GM19193 (cell line): ENCODE results near the gene GOSR1.

Source experiments
- POLR2A ChIP-seq: IDR thresholded peaks from 4 replicates; pipeline ENCODE4 v1.6.1; 2011; ENCODE audit not compliant: insufficient read depth, insufficient read length; ENCODE audit errors: extremely low read depth

Gene GOSR1

GRCh38 chr17:30555942-30556341, 78.7 kb downstream of the GOSR1 start:
- TF ChIP-seq POLR2A: no peak

- no peak for TF ChIP-seq POLR2A
Measured at GRCh38 chr17:30556374-30557332, 79.4 kb downstream of the GOSR1 start.

- no peak for TF ChIP-seq POLR2A
Measured at GRCh38 chr17:30557916-30558685, 80.9 kb downstream of the GOSR1 start.

- no peak for TF ChIP-seq POLR2A
Measured at GRCh38 chr17:30558686-30559545, 81.7 kb downstream of the GOSR1 start.

GRCh38 chr17:30559656-30560055, 82.4 kb downstream of the GOSR1 start:
- no peak for TF ChIP-seq POLR2A

- TF ChIP-seq POLR2A: no peak
Measured at GRCh38 chr17:30565073-30565935, 88.1 kb downstream of the GOSR1 start.

- TF ChIP-seq POLR2A: no peak
Measured at GRCh38 chr17:30567231-30568116, 90.3 kb downstream of the GOSR1 start.

DNA sequence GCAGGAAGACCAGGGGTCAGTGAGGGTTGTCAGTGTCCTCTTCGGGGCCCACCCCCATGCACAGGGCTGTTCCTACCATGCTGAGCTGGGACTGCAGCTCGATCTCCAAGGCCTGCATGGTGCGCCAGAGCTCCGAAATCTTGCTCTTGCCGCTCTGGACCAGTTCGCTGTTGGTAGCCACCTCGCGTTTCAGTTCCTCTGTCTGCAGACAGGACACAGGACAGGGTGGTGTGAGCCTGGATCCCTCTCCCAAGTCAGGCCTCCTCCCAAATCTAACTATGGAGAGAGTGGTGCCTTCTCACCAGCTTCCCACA, 90.9 kb downstream of the GOSR1 start:
- TF ChIP-seq POLR2A: no peak

GRCh38 chr17:30570191-30570590, 93.0 kb downstream of the GOSR1 start:
- no peak for TF ChIP-seq POLR2A

DNA sequence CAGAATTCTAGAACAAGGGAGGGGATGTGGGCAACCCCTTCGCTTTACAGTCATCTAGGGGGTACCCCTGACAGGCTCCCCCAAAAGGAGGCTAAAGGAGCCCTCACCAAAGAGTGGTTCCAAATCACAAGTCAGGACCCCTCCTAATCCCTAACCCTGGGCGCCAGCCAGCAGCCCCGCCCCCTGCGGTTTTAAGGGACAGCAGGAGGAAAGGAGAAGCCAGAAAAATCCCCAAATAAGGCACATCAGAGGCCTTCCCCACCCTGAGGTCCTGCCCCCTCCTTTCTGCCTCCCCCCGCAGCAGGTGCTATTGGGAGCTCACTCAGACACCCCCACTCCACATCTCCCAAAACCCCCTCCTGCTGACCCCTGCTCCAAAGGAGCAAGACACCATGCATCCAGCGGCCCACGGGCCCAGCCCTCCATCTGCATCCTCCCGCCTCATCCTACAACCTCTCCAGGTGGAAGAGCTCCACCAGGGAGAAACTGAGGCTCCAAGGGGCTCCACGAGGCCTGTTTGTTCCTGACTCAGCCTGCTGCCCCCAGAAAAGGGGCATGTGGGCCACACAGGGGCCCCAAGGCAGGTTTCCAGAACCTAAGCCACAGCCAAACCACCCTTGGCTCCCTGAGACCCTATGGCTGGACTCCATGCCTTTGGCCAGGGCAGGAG, 93.5 kb downstream of the GOSR1 start:
- no peak for TF ChIP-seq POLR2A

DNA sequence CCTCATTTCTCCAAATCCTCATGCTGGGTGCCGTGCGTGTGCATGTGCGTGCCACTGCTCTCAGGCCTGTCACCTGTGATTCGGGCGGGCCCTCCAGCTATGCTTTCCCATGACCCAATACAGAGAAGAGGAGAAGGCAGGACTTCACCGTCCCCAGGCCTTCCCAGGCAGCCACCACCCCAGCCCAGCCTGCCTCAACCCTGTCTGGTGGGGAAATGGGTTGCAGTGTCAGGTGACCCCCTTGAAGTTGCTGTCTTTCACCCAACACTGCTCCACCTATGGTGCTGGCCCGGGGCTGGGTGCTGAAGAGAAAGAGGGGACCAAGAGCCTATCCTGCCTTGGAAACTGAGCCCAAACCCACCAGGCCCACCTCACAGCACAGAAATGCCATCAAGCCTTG, 94.7 kb downstream of the GOSR1 start:
- no peak for TF ChIP-seq POLR2A

DNA sequence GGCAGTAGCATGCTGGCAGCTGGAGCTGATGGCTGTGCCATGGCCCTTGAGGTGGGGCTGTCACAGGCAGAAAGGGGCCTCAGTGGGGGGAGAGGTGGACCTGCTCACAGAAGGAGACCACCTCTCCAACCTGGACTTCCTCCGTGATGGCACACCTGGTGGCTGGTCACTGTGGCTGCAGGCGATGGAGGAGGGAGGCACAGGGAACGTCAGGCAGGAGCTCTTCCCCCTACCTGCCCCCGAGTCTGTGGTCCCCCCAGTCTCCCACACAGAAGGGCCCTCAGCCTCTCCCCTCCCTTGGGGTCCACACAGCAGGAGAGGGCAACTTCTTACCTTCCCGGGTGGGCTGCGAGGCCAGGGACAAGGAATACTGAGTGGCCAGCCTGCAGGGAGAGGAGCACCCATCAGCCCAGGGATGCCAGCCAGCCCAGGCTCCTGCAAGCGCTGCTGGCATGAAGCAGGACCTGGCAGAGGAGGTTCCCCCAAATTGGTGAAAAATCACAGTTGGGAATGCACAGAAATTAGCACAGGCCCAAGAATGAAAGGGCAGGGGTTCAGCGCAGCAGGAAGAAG, 96.5 kb downstream of the GOSR1 start:
- no peak for TF ChIP-seq POLR2A
